Measurements from ENCODE around the gene PLEK.
"Not testable (repeated sequence)": the region's sequence is repeated elsewhere in the genome, so short reads cannot be mapped to it uniquely, and the experiment has no call there.

PLEK gene, protein sequence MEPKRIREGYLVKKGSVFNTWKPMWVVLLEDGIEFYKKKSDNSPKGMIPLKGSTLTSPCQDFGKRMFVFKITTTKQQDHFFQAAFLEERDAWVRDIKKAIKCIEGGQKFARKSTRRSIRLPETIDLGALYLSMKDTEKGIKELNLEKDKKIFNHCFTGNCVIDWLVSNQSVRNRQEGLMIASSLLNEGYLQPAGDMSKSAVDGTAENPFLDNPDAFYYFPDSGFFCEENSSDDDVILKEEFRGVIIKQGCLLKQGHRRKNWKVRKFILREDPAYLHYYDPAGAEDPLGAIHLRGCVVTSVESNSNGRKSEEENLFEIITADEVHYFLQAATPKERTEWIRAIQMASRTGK

DNA sequence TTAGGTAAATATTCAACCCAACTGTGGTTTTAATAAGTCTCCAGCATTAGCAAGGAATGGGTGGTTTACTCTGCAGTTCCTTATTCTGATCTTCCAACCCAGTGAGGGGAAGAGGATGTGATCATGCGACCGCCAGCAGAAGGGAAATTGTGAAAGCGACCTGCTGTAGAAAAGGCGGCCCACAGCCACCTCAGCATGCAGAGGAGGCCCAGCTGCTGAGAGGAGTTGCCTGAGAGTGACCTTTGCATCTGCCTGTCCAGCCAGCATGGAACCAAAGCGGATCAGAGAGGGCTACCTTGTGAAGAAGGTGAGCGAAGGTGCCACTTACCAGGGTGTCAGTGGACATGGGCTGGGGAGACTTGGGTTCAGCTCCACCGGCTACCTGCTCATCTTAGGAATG is at the start of gene PLEK:
Gene PLEK, plus strand, starts transcription at position 196 of the 400 bp plus-strand sequence. Its CDS starts 70 bp downstream, at position 266.
- DNase-seq (ENCODE audit: low read depth) = no peak

DNA sequence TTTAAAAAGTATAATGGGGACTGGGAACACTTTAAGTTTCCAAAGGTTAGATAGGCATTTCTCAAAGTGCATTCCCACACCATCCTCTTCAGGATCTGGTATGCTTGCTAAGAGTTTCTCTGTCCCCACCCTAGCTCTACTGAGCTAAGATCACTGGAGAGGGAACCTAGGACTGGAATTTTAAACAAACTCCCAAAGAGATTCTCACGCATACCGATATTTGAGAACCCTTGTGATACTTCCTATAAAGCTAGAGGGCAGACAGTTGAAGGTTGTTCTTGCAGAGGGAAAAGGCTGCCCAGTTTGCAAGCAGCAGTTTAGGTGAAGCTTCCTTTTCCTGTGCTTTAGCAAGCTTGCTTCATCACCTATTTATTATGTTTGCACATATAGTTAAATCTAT is 49.0 kb upstream of the PLEK start:
- no peak for DNase-seq (ENCODE audit: low read depth)

DNA sequence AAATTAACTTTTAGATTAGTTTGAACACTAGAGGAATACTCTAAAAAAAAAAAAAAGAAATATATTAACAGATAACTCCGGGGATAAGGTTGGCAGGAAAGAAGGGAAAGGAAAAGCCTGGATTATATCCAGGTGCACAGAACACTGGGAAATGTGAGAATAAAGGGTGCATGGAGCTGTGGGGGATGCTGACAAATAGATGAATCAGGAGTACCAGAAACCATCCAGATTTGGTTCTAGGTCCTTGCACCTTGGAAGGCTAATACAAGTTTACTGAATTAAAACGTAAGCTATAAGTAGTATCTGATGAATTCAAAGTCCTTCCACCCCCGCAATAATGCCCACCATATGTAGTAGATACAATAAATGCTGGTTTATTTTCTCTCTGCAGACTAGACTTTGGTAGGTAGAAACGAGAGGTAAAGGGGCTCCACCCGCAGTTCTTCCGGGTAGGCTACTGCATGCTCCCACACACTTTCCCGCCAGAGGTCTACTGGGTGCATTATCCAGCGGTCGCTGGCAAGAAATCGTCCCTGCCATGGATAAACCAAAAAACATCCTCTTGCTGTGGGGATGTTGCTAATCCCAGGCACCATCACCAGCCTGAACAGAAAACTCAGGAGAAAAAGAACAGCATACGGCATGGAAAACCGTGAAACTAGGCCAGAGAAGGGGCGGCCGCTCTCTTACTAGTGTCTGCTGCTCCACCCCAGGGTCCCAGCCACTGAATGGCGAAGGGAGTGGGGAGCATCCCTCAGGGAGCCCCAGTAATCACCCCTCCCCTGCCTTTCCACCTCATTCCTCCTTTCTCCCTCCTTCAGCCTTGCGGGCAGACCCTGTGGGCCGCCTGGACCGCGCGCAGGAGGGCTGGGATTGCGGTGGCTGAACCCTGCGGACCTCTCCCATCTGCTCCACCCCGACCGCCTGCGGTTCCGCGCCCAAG is 46.8 kb upstream of the PLEK start:
- DNase-seq (ENCODE audit: low read depth) = no peak

DNA sequence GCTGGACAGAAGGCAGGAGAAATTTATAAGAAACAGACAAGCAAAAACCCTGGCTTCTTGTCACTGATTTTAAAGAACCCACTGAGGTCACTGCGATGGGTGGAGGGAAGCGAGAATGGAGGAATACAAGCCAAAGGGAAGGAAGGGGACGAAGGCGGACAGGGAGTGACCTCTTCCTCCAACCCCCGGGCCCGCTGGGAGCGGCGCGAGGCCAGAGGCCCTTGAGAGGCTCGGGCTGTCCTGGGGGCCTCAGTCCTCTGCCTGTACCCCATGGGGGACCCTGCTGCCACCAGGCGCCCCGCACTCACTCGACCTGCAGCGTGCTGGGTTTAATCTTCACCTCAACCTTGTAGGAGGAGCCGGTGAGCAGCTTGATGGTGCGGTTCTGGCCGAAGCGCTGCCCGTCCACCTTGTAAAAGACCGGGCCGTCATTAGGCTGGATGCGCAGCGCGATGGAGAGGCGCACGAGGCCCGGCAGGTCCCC is 46.1 kb upstream of the PLEK start:
- no peak for DNase-seq (ENCODE audit: low read depth)

DNA sequence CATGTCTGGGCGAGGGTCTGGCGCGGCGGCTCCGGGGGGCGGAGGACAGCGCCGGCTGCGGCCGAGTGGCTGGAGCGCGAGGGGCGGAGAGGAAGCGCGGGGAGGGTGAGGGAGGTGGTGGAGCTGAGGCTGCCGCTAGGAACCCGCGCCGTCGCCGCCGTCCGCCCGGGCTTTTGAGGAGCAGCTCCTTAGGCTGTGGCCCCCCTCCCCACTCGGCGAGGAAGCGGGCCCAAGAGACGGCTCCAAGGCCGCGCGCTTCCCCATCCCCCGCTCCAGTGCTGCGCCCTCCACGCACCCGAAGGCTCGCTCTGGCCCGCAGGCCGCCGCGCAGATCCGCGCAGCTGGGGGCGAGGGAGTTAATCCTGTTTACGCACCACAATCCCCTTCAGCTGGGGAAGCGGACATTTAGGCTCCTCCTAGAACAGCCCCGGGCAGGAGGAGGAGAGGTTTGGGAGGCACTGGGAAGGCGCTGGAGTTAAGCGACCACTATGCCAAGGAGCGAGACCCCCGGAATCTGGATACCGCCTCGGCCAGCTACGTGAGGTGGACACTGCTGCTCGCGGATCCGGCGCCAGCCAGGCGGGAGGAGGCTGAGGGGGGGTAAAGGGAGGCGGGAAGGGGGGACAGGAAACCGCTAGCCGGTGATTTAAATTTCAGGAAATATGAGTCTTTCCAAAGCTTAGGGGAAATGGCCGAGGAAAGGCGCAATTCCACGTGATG is 45.5 kb upstream of the PLEK start, which contains the start of gene CNRIP1:
Gene CNRIP1, minus strand, starts transcription at position 552 of the 720 bp plus-strand sequence. Its CDS starts 549 bp downstream, at position 3.
- no peak for DNase-seq (ENCODE audit: low read depth)

DNA sequence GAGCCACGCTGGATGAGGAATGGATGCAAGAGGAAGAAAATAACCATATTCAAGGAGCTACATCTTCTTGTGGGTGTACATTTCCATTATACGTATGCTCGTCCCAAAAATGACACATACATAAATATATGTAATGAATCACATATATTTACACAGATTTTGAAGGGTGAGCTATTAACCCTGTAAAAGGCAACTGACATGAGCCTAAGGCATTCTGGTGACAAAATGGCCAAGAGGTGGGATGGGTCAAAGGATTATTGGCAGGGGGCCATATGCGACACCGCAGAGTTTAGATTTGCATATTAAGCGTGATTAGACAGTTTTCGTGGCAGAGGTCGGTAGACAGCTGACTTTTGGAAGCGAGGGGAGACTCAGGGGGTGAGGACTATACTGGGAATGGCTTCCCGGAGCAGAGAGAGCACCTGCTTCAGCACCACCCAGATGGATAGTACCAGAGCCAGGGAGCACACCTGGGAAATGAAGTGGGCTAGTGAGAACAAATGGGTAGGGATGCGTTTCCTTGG is 44.9 kb upstream of the PLEK start:
- DNase-seq (ENCODE audit: low read depth) = no peak

DNA sequence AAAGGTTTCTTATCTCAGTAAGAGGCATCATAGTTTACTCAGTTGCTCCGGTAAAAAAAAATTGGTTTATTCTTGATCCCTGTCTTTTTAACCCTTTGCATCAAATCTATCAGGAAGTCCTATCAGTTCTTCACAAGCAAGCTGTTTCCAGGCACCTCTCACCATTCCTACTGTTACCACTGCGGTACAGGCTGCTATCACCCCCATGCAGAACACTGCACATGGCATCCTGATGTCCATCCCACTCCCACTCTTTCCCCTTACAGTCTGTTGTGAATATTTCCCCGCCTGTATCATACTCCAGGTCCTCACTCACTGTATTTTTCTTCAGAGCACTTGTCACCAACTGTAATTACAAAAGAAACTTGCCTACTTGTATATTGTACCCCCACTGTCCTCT is 40.0 kb upstream of the PLEK start:
- no peak for DNase-seq (ENCODE audit: low read depth)

DNA sequence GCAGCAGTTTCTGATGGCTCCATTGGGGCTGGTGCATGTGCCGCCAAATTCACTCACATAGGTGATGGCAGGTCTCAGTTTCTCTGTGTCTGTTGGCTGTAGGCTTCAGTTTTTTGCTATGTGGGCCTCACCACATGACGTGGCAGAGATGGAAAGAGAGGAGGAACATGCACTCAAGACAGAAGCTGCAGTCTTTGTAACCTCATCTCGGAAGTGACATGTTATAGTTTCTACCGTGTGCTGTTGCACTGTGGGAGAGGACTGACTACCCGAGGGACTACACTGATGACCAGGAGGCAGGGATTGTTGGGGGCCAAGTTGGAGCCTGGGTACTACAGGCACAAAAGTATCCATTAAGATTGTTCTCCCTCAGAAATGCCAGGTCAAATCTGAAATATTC is 36.2 kb upstream of the PLEK start:
- no peak for DNase-seq (ENCODE audit: low read depth)

DNA sequence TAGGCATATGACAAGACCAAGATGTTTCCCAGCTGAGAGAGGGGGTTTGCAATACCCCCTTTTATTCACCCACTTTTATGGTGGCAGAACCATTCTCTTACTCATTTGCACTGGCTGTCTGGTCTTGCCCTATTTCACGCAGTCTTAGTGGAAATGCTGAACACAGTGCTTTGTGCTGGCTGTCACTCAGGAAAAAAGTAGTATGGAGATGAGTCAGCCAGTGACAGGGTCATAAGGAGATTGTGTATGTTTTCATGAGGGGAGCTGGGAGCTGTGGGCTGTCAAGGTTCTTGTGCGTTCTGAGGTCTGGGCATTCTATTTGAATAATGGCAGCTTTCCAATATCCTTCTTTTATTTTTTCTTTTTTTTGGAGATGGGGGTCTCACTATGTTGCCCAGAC is 34.4 kb upstream of the PLEK start:
- DNase-seq (ENCODE audit: low read depth) = no peak

DNA sequence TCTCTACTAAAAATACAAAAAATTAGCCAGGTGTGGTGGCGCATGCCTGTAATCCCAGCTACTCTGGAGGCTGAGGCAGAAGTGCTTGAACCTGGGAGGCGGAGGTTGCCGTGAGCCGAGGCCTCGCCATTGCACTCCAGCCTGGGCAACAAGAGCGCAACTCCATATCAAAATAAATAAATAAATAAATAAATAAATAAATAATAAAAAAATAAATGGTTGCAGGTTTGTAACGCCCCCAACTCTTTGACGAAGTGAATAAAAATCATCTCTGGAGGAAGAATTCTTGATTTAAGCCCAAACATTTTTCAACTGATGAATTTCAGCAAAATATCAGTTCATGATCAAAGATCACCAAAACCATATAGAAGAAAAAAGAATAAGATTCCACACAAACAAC is 32.1 kb upstream of the PLEK start:
- no peak for DNase-seq (ENCODE audit: low read depth)

DNA sequence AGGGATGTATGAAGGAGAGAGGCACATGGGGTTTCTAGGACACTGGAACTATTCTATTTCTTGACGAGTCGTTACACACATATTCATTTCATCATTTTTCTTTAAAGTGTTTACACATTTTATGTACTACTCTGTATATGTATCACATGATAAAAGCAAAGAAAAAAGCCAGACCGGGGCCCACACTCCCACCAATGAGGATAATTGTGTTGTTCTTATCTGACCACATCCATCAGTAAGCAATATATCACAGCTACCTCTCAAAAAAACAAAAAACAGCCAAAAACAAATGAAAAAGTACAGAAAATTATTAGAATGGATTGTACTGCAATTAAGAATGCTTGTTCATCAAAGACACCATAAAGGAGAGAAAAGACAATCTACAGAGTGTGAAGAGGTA is 31.2 kb upstream of the PLEK start:
- no peak for DNase-seq (ENCODE audit: low read depth)

DNA sequence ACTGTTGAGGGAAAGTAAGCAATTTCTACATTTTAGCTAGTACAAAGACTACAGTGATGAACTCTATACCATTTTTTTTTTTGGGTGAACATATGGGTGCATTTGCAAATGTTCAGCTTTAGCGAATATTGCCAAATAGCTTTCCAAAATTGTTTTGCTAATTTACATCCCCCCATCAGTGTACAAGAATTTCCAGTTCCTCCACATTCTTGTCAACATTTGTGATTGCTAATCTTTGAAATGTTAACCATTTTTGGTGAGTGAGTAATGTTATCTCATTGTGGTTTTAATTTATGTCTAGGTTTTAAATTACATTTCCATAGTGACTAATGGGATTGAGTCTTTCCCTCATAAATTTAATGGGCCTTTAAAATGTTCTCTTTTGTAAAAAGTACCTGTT is 28.9 kb upstream of the PLEK start:
- DNase-seq (ENCODE audit: low read depth) = no peak

DNA sequence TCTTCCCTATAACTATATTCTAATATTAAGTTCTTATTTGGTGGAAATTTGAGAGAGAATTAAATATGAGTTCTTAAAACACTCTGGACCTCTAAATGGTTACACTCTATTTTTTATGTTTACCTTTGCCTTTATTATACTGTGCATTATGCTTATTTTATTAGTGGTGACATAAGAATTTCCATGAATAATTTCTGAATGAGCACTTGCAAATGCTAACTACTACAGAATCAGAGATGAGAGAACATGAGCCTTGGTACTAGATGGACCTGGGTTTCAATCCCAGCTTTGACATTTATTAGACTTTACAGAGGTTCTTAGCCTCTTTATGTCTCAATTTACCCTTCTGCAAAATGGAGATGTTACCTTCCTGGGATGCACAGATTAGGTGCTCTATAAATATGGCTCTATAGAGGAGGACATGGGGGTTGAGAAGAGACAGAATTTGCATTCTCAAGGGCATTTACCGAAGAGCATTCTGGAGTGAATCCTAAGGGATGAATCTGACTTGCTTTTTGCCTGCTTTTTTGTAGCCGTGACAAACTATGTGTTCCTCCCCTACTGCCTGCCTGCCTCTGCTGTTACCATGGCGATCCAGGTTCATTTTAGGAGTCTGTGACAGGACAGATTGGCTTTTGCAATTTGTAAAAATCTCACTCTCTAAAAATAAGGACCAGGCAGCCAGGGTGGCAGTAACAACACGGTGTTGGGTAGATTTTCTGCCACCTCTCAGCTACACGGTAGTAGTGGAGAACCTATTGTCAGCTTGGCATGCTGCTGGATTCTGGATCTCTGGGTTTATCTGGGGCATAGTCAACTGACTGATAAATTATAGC is 24.6 kb upstream of the PLEK start:
- DNase-seq (ENCODE audit: low read depth) = no peak

DNA sequence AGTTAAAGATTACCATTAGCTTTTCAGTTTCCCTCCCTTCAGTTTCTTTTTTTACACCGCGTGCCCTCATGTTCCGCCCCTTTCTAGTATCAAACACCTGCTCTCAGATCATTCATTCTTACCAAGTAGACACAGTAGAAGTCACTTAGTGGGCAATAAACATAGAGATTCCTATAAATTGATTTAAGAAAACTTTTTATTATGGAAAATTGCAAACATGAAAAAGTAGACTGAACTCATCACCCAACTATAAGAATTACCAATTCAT is 24.1 kb upstream of the PLEK start:
- no peak for DNase-seq (ENCODE audit: low read depth)

DNA sequence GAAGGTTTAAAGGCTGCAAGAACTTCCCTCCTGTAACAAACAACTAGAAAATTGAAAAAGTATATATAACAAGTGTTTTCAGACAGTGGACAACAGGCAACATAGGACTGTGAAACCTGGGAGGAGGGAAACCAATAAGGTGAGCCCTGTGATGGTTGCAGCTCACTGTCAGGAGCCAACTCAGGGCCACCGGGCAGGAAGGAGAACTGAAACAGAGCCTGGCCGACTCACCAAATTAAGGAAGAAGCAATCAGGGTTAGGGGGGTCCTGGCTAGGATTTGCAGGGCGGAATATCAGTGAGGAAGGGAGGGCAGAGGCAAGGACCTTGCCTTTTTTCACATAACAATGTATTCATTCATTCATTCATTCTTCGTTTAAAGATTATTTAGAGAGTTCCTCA is 23.5 kb upstream of the PLEK start:
- DNase-seq (ENCODE audit: low read depth) = no peak

DNA sequence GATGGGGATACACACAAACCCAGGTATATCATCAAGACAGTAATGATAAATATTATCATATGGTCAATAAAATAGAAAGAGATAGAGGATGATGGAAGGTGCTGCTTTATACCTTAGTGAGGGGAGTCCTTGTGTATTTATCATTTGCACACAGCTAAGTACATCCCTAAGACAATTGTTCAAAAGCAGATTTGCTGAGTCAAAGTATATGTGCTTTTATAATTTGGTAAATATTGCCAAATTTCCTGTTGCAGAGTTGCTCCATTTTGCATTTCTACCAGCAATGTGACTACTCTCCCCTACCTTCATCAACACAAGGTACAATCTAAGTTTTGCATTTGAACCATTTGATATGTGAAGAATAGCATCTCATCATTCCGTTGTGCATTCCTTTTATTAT is 22.6 kb upstream of the PLEK start:
- DNase-seq (ENCODE audit: low read depth) = no peak

DNA sequence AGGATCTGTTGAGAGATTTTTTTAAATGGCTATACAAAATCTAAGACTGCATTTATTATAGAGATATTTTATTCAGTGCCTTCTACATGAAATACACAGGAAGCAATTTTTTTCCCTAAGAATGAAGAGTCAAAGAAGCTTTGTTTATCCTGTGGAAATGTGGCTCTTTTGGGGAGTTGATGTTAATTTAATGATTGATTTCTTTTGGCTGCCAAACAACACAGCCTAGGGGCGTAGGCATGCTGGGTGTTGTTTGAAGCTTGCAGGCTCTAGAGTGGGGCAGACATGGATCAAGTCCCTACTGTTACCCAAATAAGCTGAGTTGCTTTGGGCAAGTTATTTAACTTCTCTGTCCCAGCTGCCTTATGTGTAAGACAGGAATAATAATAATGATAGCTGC is 21.1 kb upstream of the PLEK start:
- no peak for DNase-seq (ENCODE audit: low read depth)

DNA sequence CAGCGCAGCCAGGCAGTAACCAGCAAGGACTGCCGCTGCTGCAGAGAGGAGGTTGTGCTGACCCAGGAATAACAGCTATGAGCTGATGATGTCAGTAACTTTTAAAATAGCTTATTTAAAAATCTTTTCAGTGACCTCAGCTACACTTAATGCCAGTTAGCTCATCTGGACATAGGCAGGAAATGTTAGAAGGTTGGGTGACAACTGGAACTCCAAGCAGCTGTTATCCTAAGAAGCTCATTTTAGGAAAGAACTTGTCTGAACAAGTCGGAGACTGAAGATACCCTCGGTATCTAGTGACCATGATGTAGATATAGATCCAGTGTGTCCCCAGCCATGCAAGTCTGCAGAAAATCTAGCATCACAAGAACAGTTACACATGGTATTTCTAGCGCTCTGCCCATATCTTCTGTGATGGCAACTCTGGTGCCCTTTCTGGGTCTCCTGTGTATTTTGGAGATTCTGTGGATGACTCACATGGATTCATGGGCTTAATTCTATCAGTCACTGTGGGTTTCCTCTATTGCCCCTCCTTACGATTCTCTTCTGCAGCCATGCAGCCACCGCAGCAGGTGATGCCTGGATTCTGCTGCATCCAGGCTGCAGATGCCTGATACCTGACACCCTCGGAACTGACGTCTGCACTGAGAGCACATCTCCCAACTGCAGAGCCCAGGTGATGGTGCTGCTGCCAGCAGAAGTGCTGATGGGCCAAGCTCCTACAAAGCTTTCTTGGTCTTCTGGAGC is 19.8 kb upstream of the PLEK start:
- no peak for DNase-seq (ENCODE audit: low read depth)

DNA sequence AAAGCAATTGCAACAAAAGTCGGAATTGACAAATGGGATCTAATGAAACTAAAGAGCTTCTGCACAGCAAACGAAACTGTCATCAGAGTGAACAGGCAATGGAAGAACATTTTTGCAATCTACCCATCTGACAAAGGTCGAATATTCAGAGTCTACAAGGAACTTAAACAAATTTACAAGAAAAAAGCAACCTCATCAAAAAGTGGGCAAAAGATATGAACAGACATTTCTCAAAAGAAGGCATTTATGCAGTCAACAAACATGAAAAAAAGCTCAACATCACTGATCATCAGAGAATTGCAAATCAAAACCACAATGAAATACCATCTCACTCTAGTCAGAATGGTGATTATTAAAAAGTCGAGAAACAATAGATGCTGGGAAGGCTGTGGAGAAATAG is 16.0 kb upstream of the PLEK start:
- DNase-seq (ENCODE audit: low read depth) = not testable (repeated sequence)

DNA sequence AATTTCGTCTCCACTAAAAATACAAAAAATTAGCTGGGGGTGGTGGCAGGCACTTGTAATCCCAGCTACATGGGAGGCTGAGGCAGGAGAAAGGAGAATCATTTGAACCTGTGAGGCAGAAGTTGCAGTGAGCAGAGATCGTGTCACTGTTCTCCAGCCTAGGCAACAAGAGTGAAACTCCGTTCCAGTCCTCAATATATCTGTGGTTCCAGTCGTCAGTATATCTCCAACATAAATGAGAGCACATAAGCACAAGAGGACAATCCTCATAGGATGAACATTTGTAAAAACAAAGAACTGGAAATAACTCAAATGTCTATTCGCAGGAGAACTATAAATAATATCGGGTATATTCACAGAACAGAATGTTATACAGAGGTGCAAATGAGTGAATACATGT is 13.1 kb upstream of the PLEK start:
- DNase-seq (ENCODE audit: low read depth) = no peak
